Gastrocnemius medialis (tissue), 4 donors: Measurements from ENCODE around the gene CCDC178.

Experiments used
- POLR2A ChIP-seq, 2 donors: fragments of 450-650 bp; IDR thresholded peaks; one replicate each; pipeline ENCODE4 v1.6.1; 2017; ENCODE audit warnings: antibody characterized with exemption in 2 of 2, mild to moderate bottlenecking in 2 of 2, moderate library complexity in 2 of 2
- TF ChIP-seq, protein P1 (sequence below), 5 experiments: fragments of 450-650 bp in 3 of 5; fragments of 200-600 bp in 2 of 5; sonication (generic) in 2 of 5; IDR thresholded peaks in 4 of 5; conservative IDR thresholded peaks in 1 of 5; 1 replicate in 4 of 5; 2 replicates in 1 of 5; pipeline ENCODE4 v1.5.1; 2016 to 2019; ENCODE audit warnings: antibody characterized with exemption in 5 of 5, mild to moderate bottlenecking in 3 of 5, moderate library complexity in 3 of 5

DNA sequence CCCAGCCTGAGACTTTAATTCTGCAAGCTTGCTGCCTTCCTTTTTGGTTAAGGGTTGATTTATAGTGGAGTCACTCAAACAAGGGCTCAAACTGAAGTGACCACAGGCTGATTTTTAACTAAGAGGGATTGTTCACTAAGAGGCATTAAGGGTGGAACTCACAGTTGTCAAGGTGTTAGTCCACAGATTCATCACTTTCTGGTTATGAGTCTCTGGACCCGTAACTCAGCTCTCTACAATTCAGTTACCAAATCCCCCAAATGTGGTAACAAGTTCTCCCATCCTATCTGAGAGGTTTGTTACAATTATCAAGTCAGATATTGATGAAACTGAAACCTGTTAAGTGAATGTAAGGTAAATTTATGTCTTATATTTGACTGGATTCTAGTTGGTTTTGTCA is 481.8 kb downstream of the CCDC178 start:
- TF ChIP-seq, protein P1, sequence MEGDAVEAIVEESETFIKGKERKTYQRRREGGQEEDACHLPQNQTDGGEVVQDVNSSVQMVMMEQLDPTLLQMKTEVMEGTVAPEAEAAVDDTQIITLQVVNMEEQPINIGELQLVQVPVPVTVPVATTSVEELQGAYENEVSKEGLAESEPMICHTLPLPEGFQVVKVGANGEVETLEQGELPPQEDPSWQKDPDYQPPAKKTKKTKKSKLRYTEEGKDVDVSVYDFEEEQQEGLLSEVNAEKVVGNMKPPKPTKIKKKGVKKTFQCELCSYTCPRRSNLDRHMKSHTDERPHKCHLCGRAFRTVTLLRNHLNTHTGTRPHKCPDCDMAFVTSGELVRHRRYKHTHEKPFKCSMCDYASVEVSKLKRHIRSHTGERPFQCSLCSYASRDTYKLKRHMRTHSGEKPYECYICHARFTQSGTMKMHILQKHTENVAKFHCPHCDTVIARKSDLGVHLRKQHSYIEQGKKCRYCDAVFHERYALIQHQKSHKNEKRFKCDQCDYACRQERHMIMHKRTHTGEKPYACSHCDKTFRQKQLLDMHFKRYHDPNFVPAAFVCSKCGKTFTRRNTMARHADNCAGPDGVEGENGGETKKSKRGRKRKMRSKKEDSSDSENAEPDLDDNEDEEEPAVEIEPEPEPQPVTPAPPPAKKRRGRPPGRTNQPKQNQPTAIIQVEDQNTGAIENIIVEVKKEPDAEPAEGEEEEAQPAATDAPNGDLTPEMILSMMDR (IDR thresholded peaks at IDR 0.05 in 4 of 5, conservative IDR thresholded peaks at IDR 0.05 in 1 of 5): no peak
- no peak for TF ChIP-seq POLR2A (IDR thresholded peaks at IDR 0.05)
